ENCODE data around the gene FLVCR2. TPM values are rescaled to one million over a fixed set of nuclear protein-coding genes. Genes with fewer than 3 reads are reported as not detected.

FLVCR2 gene
- total and polyA plus RNA-seq, 8 donors: 4.3 to 30.9 (median 7.9) TPM

GRCh38 chr14:75548544-75548943 lies 29.9 kb upstream of the FLVCR2 start:
- Histone ChIP-seq H3K4me3 (no peak overlapping the region), H3K36me3 (peaks cover 0 to 25% of the 10 kb centered on the region in 2 donors), H3K9me3 (no peaks in the 10 kb centered on the region), H3K27me3 (no peaks in the 10 kb centered on the region), H3K27ac (no peak overlapping the region), H3K4me1 (peaks cover 0 to 14% of the 10 kb centered on the region in 2 donors)
- intact Hi-C loops (cut with DNase I): no loop called here
- no peak for ATAC-seq
- DNase-seq: peak in 1 of 4 donors; percentile 13
- TF ChIP-seq CTCF (IDR thresholded peaks at IDR 0.05): no peak

GRCh38 chr14:75549169-75549568 lies 29.3 kb upstream of the FLVCR2 start:
- H3K36me3 ChIP-seq: peaks cover 0 to 25% of the 10 kb centered on the region in 2 donors
- no peak for TF ChIP-seq CTCF (IDR thresholded peaks at IDR 0.05)
- peak; percentile 17 for ATAC-seq

DNA sequence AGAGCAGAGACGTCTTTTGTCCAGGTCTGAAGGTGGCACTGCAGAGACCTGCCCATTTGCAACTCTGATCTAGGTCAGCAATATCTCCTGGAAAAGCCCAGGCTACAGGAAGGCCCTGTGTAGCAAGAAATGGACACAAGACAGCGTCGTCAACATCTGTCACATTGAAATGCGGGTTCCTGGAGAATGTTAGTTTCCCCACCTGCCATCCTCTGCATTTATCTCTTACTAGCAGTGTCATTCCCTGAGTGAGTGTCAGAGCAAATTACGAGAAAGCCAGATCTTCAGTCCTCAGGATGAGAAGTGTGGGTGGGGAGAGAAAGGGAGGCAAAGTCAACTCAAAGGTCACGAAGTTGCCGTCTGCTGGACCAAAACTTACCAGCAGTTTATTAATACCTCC lies 27.4 kb upstream of the FLVCR2 start:
- Histone ChIP-seq H3K36me3 (peaks cover 0 to 23% of the 10 kb centered on the region in 2 donors), H3K9me3 (no peaks in the 10 kb centered on the region), H3K27me3 (no peaks in the 10 kb centered on the region), H3K27ac (no peak overlapping the region), H3K4me3 (no peak overlapping the region), H3K4me1 (peaks cover 0 to 3% of the 10 kb centered on the region in 2 donors)
- ATAC-seq (no peak), DNase-seq (peak in 1 of 4 donors; percentile 5)
- TF ChIP-seq CTCF (IDR thresholded peaks at IDR 0.05): no peak
- intact Hi-C loops (cut with DNase I): no loop called here

More at GRCh38 chr14:75549169-75549568, 29.3 kb upstream of the FLVCR2 start:
- DNase-seq: peak in 1 of 4 donors; percentile 33
- intact Hi-C loops (cut with DNase I): no loop called here
- Histone ChIP-seq H3K27me3 (no peaks in the 10 kb centered on the region), H3K9me3 (no peaks in the 10 kb centered on the region), H3K4me1 (peaks cover 0 to 8% of the 10 kb centered on the region in 2 donors), H3K4me3 (no peak overlapping the region), H3K27ac (peak overlapping the region in 1 of 2 donors; percentile 41)

GRCh38 chr14:75553157-75553556 lies 25.3 kb upstream of the FLVCR2 start:
- intact Hi-C loops (cut with DNase I): no loop called here
- Histone ChIP-seq H3K27me3 (no peaks in the 10 kb centered on the region), H3K4me3 (no peak overlapping the region), H3K27ac (no peak overlapping the region), H3K4me1 (peaks cover 0 to 3% of the 10 kb centered on the region in 2 donors), H3K9me3 (peaks cover 0 to 1% of the 10 kb centered on the region in 2 donors), H3K36me3 (peaks cover 0 to 3% of the 10 kb centered on the region in 2 donors)
- no peak for TF ChIP-seq CTCF (IDR thresholded peaks at IDR 0.05)
- ATAC-seq: no peak
- peak in 1 of 4 donors; percentile 10 for DNase-seq

GRCh38 chr14:75553761-75554364 lies 24.6 kb upstream of the FLVCR2 start:
- Histone ChIP-seq H3K27me3 (no peaks in the 10 kb centered on the region), H3K4me1 (peaks cover 0 to 6% of the 10 kb centered on the region in 2 donors), H3K36me3 (no peaks in the 10 kb centered on the region), H3K4me3 (no peak overlapping the region), H3K27ac (no peak overlapping the region), H3K9me3 (peaks cover 0 to 1% of the 10 kb centered on the region in 2 donors)
- ATAC-seq (no peak), DNase-seq (no peak)
- no peak for TF ChIP-seq CTCF (IDR thresholded peaks at IDR 0.05)
- intact Hi-C loops (cut with DNase I): no loop called here

Data from left lung (tissue), 10 donors.